B cell (primary cell): ENCODE data around the gene RORC. TPM values are rescaled to one million over a fixed set of nuclear protein-coding genes. Genes with fewer than 3 reads are reported as not detected.

ENCODE experiments used
- ATAC-seq: fragments of 200-7000 bp; cut with Tn5 transposase; one replicate; pipeline ENCODE4 v1.10.0; 2021; ENCODE audit warnings: low read depth, mild to moderate bottlenecking, moderate number of reproducible peaks, moderate library complexity
- CTCF ChIA-PET: fragments of 350-600 bp; sonication (Branson Sonifier 250); formaldehyde crosslinking; loops from one replicate; lab custom pipeline; 2021; ENCODE audit warnings: antibody characterized with exemption, inconsistent platforms; lab: Charles Lee
- POLR2A ChIA-PET: fragments of 350-600 bp; sonication (Branson Sonifier 250); formaldehyde crosslinking; loops from one replicate; lab custom pipeline; 2021; ENCODE audit warnings: antibody characterized with exemption; lab: Charles Lee
- DNase-seq: peaks from one replicate; pipeline ENCODE4 v3.0.0; 2013
- H2AFZ ChIP-seq: 2 replicates; pipeline ENCODE4 v1.6.1; 2012; ENCODE audit warnings: mild to moderate bottlenecking, low read depth, low read length; ENCODE audit not compliant: insufficient read depth, poor library complexity, severe bottlenecking
- H3K27ac ChIP-seq, 2 donors: 1 replicate in 1 of 2; 2 replicates in 1 of 2; pipeline ENCODE4 v1.5.1; 2012 to 2013; ENCODE audit warnings: low read length in 2 of 2, mild to moderate bottlenecking in 2 of 2, moderate library complexity in 1 of 2
- H3K27me3 ChIP-seq, 4 experiments: fragments of 200-600 bp in 1 of 4; sonication (generic) in 1 of 4; replicated peaks in 1 of 4; 1 replicate in 2 of 4; 2 replicates in 2 of 4; pipeline versions ENCODE4 v1.6.1 to v1.7.0; 2013 to 2016; ENCODE audit warnings: low read length in 3 of 4, mild to moderate bottlenecking in 2 of 4, mixed read lengths in 1 of 4, moderate library complexity in 1 of 4; ENCODE audit not compliant: insufficient read depth in 4 of 4, control insufficient read depth in 3 of 4; ENCODE audit errors: control extremely low read depth in 1 of 4
- H3K36me3 ChIP-seq, 2 experiments: replicated peaks in 1 of 2; 1 replicate in 1 of 2; 2 replicates in 1 of 2; pipeline versions ENCODE4 v1.6.1 to v1.7.1; 2013; ENCODE audit warnings: low read length in 1 of 2; ENCODE audit not compliant: insufficient read depth in 2 of 2, control insufficient read depth in 1 of 2; ENCODE audit errors: control extremely low read depth in 1 of 2, extremely low read depth in 1 of 2
- H3K4me1 ChIP-seq, 2 donors: fragments of 200-600 bp in 1 of 2; sonication (generic) in 1 of 2; 1 replicate in 1 of 2; 2 replicates in 1 of 2; pipeline versions ENCODE4 v1.5.1 to v1.6.1; 2013 to 2017; ENCODE audit warnings: low read length in 2 of 2; ENCODE audit not compliant: control insufficient read depth in 2 of 2, insufficient read depth in 2 of 2
- H3K4me2 ChIP-seq: replicated peaks from 2 replicates; pipeline ENCODE3; 2012; ENCODE audit warnings: mild to moderate bottlenecking, low read depth, low read length; ENCODE audit not compliant: poor library complexity, severe bottlenecking
- H3K4me3 ChIP-seq, 5 experiments: fragments of 200-600 bp in 1 of 5; sonication (generic) in 1 of 5; 1 replicate in 3 of 5; 2 replicates in 2 of 5; pipeline versions ENCODE4 v1.5.1 to v1.7.0; 2011 to 2016; ENCODE audit warnings: low read length in 4 of 5, mild to moderate bottlenecking in 4 of 5, low read depth in 2 of 5, control low read depth in 1 of 5, moderate library complexity in 1 of 5; ENCODE audit not compliant: insufficient read depth in 1 of 5; ENCODE audit errors: control extremely low read depth in 1 of 5, extremely low read depth in 1 of 5
- H3K79me2 ChIP-seq: fragments of 200-600 bp; sonication (generic); one replicate; pipeline ENCODE4 v1.6.0; 2016; ENCODE audit warnings: low read length; ENCODE audit not compliant: control insufficient read depth, insufficient read depth
- H3K9ac ChIP-seq: fragments of 200-600 bp; sonication (generic); 2 replicates; pipeline ENCODE4 v1.6.1; 2017; ENCODE audit warnings: mild to moderate bottlenecking, low read length, moderate library complexity
- H3K9me3 ChIP-seq, 3 donors: one replicate each; pipeline versions ENCODE4 v1.6.1 to v1.7.1; 2013; ENCODE audit warnings: low read length in 2 of 3; ENCODE audit not compliant: control insufficient read depth in 2 of 3, insufficient read depth in 1 of 3; ENCODE audit errors: control extremely low read depth in 1 of 3
- H4K20me1 ChIP-seq: 2 replicates; pipeline ENCODE4 v1.6.0; 2012; ENCODE audit warnings: mild to moderate bottlenecking, low read length; ENCODE audit not compliant: insufficient read depth, control insufficient read depth, poor library complexity, severe bottlenecking
- H3K27ac Mint-ChIP-seq: one replicate; pipeline ENCODE4 v1.8.0; 2021; ENCODE audit warnings: mixed read lengths
- H3K27me3 Mint-ChIP-seq: one replicate; pipeline ENCODE4 v1.8.0; 2021; ENCODE audit warnings: mixed read lengths
- H3K4me1 Mint-ChIP-seq: one replicate; pipeline ENCODE4 v1.8.0; 2021; ENCODE audit warnings: mixed read lengths
- H3K4me3 Mint-ChIP-seq: one replicate; pipeline ENCODE4 v1.8.0; 2021; ENCODE audit warnings: mixed read lengths
- H3K9me3 Mint-ChIP-seq: one replicate; pipeline ENCODE4 v1.8.0; 2022; ENCODE audit warnings: mixed read lengths; ENCODE audit not compliant: insufficient read depth
- EZH2 ChIP-seq: IDR thresholded peaks from 2 replicates; pipeline ENCODE4 v1.6.1; 2012; ENCODE audit warnings: borderline replicate concordance, low read depth, mild to moderate bottlenecking, moderate library complexity, low read length; ENCODE audit not compliant: insufficient read depth, poor library complexity, severe bottlenecking
- WGBS: methylation state at CpG from one replicate; pipeline ENCODE4 v1.1.5; 2013; ENCODE audit warnings: missing lambda C conversion rate; ENCODE audit not compliant: insufficient coverage; 5-methylcytosine and 5-hydroxymethylcytosine counted together
- intact Hi-C: fragments of 100-400 bp; cut with micrococcal nuclease; formaldehyde crosslinking; loops from one replicate; pipeline ENCODE4 v1.10.0; 2022
- polyA plus RNA-seq: library from polyadenylated mRNA; depleted of rRNA; stranded (reverse); fragments of >200 nt; gene quantifications from 2 replicates; pipeline ENCODE4 v1.2.3, GENCODE V29; 2012
- total RNA-seq, 2 donors: library from RNA; stranded (reverse); fragments of 120-200 nt in 1 of 2; gene quantifications; 1 replicate in 1 of 2; 2 replicates in 1 of 2; pipeline versions ENCODE4 v1.2.3 to v1.2.4, GENCODE V29; 2013 to 2022
- TF ChIP-seq, protein P1 (sequence below): fragments of 200-600 bp; IDR thresholded peaks from one replicate; pipeline ENCODE4 v1.8.0; 2022; ENCODE audit warnings: antibody characterized with exemption, mild to moderate bottlenecking

The RORC gene
- total and polyA plus RNA-seq, 2 donors (not counting 1 experiment from before 2014, with no cell fraction given): 0.15 TPM; not detected in 1

DNA sequence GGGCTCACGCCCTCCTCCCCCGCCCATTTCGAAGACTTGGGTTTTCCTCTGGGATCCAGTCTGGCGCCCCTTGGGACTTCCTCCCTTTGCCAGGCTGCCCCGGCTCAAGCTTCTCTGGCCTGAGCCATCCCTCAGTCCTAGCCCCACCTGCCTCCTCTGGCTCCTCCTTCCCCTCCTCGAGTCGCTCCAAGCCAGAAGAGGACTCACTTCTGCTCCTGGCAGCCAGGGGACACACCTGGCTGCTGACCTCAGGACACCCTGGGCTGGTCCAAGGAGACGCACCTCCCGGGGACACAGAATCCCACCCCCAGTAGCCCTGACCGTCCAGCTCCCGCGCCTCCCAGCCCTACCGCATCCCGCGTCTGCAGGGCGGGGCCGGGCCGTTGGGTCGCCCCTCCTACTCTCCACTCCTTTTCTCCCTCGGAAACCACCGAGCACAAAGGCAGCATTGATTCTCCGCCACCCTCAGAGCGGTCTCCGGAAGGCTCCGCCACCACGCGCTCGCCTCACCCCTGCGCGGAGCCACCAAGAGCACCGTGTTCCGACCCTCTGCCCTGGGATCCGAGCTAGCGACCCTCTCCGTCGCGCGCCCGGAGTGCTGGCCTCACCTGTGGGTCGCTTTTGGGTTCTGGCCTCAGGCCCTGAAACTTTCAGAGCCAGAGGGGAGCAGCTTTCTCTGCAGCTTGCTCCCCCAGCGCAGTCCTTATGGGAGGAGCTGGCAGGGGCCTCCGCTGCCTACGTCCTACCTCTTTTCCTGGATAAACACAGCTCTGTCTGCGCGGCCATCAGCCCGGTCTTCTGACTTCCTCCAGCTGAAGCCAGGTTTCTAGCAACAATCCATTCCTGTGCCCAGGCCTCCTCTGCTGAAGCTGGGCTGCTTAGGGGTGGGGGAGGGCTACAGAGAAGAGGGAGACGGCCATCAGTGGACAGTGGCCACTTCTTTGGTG lies 8.1 kb upstream of the RORC start, which contains the start of gene C2CD4D:
C2CD4D (minus strand) TSS at position 364 of the 947 bp plus-strand sequence. CDS start 831 bp downstream, outside the sequence.
- Histone ChIP-seq H3K4me1 (peaks cover 36 to 41% of the 10 kb centered on the region in 2 donors), H4K20me1 (no peaks in the 10 kb centered on the region), H3K9me3 (peaks cover 0 to 11% (median 0%) of the 10 kb centered on the region in 3 donors), H3K4me2 (peak within 1 kb of the TSS; percentile 89), H2AFZ (peak within 1 kb of the TSS; percentile 69), H3K4me3 (peak within 1 kb of the TSS in 4 of 5 experiments; percentile 36 to 56 (median 44)), H3K36me3 (no peaks in the 10 kb centered on the region), H3K79me2 (no peaks in the 10 kb centered on the region), H3K9ac (peak within 1 kb of the TSS; percentile 65), H3K27ac (no peak within 1 kb of the TSS), H3K27me3 (peaks cover 0 to 20% (median 7%) of the 10 kb centered on the region in 4 experiments)
- peaks cover 10% of the 10 kb centered on the region for H3K27me3 Mint-ChIP-seq
- intact Hi-C loops: loop anchor here (2.0 to 10.0 kb wide), 5 partner anchors 93 to 557 kb away; partner anchors contain the start of genes POGZ, PSMB4, RIIAD1 and ZNF687
- H3K27ac Mint-ChIP-seq: peak within 1 kb of the TSS; percentile 81
- WGBS: 5% methylated on average over 46 of the region's 47 CpGs
- peak within 1 kb of the TSS; percentile 87 for H3K4me3 Mint-ChIP-seq
- H3K9me3 Mint-ChIP-seq: no peaks in the 10 kb centered on the region
- no peak for TF ChIP-seq EZH2
- TF ChIP-seq, protein P1, sequence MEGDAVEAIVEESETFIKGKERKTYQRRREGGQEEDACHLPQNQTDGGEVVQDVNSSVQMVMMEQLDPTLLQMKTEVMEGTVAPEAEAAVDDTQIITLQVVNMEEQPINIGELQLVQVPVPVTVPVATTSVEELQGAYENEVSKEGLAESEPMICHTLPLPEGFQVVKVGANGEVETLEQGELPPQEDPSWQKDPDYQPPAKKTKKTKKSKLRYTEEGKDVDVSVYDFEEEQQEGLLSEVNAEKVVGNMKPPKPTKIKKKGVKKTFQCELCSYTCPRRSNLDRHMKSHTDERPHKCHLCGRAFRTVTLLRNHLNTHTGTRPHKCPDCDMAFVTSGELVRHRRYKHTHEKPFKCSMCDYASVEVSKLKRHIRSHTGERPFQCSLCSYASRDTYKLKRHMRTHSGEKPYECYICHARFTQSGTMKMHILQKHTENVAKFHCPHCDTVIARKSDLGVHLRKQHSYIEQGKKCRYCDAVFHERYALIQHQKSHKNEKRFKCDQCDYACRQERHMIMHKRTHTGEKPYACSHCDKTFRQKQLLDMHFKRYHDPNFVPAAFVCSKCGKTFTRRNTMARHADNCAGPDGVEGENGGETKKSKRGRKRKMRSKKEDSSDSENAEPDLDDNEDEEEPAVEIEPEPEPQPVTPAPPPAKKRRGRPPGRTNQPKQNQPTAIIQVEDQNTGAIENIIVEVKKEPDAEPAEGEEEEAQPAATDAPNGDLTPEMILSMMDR: no peak
- ChIA-PET POLR2A (no interaction called here), CTCF (interaction anchor here (0.5 to 2.3 kb wide), 3 partner anchors 162 to 1119 kb away, joined by 3 to 10 read pairs (median 5); no protein-coding TSS in a partner anchor)
- H3K4me1 Mint-ChIP-seq: peaks cover 38% of the 10 kb centered on the region
- peak; percentile 78 for DNase-seq
- ATAC-seq: peak; percentile 53
